Measurements from ENCODE around the gene LEFTY2. TPM values are rescaled to one million over a fixed set of nuclear protein-coding genes. Genes with fewer than 3 reads are reported as not detected.

Gene LEFTY2
- total and polyA plus RNA-seq, 4 donors = 0.09 to 0.24 TPM; not detected in 2

DNA sequence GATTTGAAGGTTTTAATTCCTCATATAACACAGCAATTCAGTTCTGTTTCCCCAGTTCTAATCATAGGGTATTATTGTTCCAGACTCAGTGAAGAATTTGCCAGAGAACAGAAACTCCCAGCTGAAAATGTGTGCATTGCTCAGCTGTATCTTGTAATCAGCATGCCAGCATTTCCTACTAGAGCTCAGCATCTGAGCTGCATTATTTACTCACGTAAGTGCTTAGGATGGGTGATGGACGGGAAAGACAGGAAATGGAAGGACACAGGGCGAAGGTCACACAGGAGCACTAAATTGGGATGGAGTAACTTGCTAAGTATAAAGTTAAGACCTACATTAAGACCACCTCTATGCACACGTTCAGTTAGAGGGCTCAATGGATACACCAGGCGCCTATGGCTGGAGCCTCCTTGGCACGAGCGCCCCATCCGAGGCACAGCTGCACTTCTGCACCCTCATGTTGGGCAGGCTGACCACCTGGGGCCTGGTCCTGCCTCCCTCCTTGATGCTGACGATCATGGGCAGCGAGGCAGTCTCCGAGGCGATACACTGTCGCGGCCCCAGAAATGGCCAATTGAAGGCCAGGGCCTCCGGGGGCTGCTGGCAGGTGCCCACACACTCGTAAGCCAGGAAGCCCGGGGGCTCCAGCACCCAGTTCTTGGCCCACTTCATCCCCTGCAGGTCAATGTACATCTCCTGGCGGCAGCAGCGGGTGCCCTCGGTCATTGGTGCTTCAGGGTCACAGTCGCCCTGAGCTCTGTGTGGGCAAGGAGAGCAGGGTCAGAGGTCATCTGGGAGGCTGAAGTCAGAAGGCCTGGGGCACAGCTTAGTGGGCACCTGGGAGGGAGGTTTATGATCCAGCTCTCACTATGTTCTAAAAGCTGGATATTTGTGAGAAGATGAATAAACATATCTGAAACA is 3.7 kb downstream of the LEFTY2 start:
- TF ChIP-seq, protein P1, sequence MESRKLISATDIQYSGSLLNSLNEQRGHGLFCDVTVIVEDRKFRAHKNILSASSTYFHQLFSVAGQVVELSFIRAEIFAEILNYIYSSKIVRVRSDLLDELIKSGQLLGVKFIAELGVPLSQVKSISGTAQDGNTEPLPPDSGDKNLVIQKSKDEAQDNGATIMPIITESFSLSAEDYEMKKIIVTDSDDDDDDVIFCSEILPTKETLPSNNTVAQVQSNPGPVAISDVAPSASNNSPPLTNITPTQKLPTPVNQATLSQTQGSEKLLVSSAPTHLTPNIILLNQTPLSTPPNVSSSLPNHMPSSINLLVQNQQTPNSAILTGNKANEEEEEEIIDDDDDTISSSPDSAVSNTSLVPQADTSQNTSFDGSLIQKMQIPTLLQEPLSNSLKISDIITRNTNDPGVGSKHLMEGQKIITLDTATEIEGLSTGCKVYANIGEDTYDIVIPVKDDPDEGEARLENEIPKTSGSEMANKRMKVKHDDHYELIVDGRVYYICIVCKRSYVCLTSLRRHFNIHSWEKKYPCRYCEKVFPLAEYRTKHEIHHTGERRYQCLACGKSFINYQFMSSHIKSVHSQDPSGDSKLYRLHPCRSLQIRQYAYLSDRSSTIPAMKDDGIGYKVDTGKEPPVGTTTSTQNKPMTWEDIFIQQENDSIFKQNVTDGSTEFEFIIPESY (IDR thresholded peaks at IDR 0.05) = no peak
- TF ChIP-seq HNF4G (IDR thresholded peaks at IDR 0.05) (no peak), RAD21 (IDR thresholded peaks at IDR 0.05) (no peak), HNF4A (conservative IDR thresholded peaks at IDR 0.05) (no peak), FOXA2 (IDR thresholded peaks at IDR 0.05) (no peak), JUND (IDR thresholded peaks at IDR 0.05) (no peak), YY1 (IDR thresholded peaks at IDR 0.05) (no peak), GABPA (IDR thresholded peaks at IDR 0.05 in 1 of 2, conservative IDR thresholded peaks at IDR 0.05 in 1 of 2) (no peak), TAF1 (conservative IDR thresholded peaks at IDR 0.05) (no peak)
- TF ChIP-seq, protein P2, sequence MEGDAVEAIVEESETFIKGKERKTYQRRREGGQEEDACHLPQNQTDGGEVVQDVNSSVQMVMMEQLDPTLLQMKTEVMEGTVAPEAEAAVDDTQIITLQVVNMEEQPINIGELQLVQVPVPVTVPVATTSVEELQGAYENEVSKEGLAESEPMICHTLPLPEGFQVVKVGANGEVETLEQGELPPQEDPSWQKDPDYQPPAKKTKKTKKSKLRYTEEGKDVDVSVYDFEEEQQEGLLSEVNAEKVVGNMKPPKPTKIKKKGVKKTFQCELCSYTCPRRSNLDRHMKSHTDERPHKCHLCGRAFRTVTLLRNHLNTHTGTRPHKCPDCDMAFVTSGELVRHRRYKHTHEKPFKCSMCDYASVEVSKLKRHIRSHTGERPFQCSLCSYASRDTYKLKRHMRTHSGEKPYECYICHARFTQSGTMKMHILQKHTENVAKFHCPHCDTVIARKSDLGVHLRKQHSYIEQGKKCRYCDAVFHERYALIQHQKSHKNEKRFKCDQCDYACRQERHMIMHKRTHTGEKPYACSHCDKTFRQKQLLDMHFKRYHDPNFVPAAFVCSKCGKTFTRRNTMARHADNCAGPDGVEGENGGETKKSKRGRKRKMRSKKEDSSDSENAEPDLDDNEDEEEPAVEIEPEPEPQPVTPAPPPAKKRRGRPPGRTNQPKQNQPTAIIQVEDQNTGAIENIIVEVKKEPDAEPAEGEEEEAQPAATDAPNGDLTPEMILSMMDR (IDR thresholded peaks at IDR 0.05; ENCODE audit: low read depth, low read length, missing input control) = no peak
- TF ChIP-seq, protein P3, sequence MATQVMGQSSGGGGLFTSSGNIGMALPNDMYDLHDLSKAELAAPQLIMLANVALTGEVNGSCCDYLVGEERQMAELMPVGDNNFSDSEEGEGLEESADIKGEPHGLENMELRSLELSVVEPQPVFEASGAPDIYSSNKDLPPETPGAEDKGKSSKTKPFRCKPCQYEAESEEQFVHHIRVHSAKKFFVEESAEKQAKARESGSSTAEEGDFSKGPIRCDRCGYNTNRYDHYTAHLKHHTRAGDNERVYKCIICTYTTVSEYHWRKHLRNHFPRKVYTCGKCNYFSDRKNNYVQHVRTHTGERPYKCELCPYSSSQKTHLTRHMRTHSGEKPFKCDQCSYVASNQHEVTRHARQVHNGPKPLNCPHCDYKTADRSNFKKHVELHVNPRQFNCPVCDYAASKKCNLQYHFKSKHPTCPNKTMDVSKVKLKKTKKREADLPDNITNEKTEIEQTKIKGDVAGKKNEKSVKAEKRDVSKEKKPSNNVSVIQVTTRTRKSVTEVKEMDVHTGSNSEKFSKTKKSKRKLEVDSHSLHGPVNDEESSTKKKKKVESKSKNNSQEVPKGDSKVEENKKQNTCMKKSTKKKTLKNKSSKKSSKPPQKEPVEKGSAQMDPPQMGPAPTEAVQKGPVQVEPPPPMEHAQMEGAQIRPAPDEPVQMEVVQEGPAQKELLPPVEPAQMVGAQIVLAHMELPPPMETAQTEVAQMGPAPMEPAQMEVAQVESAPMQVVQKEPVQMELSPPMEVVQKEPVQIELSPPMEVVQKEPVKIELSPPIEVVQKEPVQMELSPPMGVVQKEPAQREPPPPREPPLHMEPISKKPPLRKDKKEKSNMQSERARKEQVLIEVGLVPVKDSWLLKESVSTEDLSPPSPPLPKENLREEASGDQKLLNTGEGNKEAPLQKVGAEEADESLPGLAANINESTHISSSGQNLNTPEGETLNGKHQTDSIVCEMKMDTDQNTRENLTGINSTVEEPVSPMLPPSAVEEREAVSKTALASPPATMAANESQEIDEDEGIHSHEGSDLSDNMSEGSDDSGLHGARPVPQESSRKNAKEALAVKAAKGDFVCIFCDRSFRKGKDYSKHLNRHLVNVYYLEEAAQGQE (IDR thresholded peaks at IDR 0.05) = no peak
- TF ChIP-seq, protein P4, sequence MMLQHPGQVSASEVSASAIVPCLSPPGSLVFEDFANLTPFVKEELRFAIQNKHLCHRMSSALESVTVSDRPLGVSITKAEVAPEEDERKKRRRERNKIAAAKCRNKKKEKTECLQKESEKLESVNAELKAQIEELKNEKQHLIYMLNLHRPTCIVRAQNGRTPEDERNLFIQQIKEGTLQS (IDR thresholded peaks at IDR 0.05) = no peak
- Histone ChIP-seq H3K4me1 (ENCODE audit: control insufficient read depth in 4 of 4, insufficient read depth in 4 of 4, low read length in 3 of 4) (peaks cover 0 to 2% (median 0%) of the 10 kb centered on the region in 4 donors), H3K9ac (ENCODE audit: low read depth in 1 of 2, low read length in 2 of 2) (no peak overlapping the region), H3K36me3 (ENCODE audit: control insufficient read depth in 4 of 4, insufficient read depth in 3 of 4, low read depth in 1 of 4, low read length in 3 of 4) (no peaks in the 10 kb centered on the region), H3K27ac (ENCODE audit: low read depth in 1 of 2, low read length in 2 of 2) (no peak overlapping the region), H3K4me3 (ENCODE audit: low read depth in 1 of 3, low read length in 3 of 3) (no peak overlapping the region), H3K9me3 (ENCODE audit: control insufficient read depth in 4 of 4, low read length in 3 of 4) (no peaks in the 10 kb centered on the region), H3K27me3 (ENCODE audit: control insufficient read depth in 4 of 4, insufficient read depth in 4 of 4, low read length in 3 of 4) (no peaks in the 10 kb centered on the region)
- no peak for DNase-seq (ENCODE audit: low spot score)
- WGBS = 95% methylated on average over 21 of the region's 21 CpGs

DNA sequence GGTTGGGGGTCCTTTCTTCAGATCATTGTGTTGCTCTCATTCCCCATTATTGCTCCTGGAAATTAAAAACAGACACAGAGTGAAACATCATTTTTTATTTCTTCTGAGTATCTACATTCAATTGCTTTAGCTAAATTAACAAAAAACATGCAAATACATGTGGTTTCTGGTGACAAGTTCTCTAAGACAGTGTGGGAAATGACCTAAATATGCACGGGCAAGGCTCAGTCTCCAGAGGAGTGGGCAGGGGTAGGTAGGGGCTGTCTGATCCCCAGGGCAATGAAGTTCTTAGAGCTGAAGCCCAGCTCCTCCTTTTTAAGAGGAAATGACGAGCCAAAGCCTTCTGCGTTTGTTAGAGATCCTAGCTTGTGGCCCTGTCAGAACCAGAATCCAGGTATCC is 4.5 kb downstream of the LEFTY2 start:
- 84% methylated on average over 3 of the region's 3 CpGs for WGBS
- Histone ChIP-seq H3K4me3 (ENCODE audit: low read depth in 1 of 3, low read length in 3 of 3) (no peak overlapping the region), H3K4me1 (ENCODE audit: control insufficient read depth in 4 of 4, insufficient read depth in 4 of 4, low read length in 3 of 4) (peaks cover 0 to 2% (median 0%) of the 10 kb centered on the region in 4 donors), H3K9me3 (ENCODE audit: control insufficient read depth in 4 of 4, low read length in 3 of 4) (no peaks in the 10 kb centered on the region), H3K27ac (ENCODE audit: low read depth in 1 of 2, low read length in 2 of 2) (no peak overlapping the region), H3K27me3 (ENCODE audit: control insufficient read depth in 4 of 4, insufficient read depth in 4 of 4, low read length in 3 of 4) (no peaks in the 10 kb centered on the region), H3K9ac (ENCODE audit: low read depth in 1 of 2, low read length in 2 of 2) (no peak overlapping the region), H3K36me3 (ENCODE audit: control insufficient read depth in 4 of 4, insufficient read depth in 3 of 4, low read depth in 1 of 4, low read length in 3 of 4) (no peaks in the 10 kb centered on the region)
- DNase-seq (ENCODE audit: low spot score) = no peak
- TF ChIP-seq HNF4G (IDR thresholded peaks at IDR 0.05) = no peak
- TF ChIP-seq, protein P5, sequence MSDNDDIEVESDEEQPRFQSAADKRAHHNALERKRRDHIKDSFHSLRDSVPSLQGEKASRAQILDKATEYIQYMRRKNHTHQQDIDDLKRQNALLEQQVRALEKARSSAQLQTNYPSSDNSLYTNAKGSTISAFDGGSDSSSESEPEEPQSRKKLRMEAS (IDR thresholded peaks at IDR 0.05) = no peak
- TF ChIP-seq, protein P1 (IDR thresholded peaks at IDR 0.05) = no peak
- TF ChIP-seq NR2F2 (IDR thresholded peaks at IDR 0.05) = no peak
- no peak for TF ChIP-seq EGR1 (IDR thresholded peaks at IDR 0.05; ENCODE audit: low read depth in 2 of 2)
- TF ChIP-seq FOXA2 (IDR thresholded peaks at IDR 0.05) = no peak
- TF ChIP-seq JUND (IDR thresholded peaks at IDR 0.05) = no peak
- TF ChIP-seq, protein P3 (IDR thresholded peaks at IDR 0.05) = no peak
- no peak for TF ChIP-seq YY1 (IDR thresholded peaks at IDR 0.05)
- TF ChIP-seq SP1 (IDR thresholded peaks at IDR 0.05) = no peak
- no peak for TF ChIP-seq FOXA1 (IDR thresholded peaks at IDR 0.05)
- TF ChIP-seq HNF4A (conservative IDR thresholded peaks at IDR 0.05) = no peak
